ENCODE results near the gene OGDH.

DNA sequence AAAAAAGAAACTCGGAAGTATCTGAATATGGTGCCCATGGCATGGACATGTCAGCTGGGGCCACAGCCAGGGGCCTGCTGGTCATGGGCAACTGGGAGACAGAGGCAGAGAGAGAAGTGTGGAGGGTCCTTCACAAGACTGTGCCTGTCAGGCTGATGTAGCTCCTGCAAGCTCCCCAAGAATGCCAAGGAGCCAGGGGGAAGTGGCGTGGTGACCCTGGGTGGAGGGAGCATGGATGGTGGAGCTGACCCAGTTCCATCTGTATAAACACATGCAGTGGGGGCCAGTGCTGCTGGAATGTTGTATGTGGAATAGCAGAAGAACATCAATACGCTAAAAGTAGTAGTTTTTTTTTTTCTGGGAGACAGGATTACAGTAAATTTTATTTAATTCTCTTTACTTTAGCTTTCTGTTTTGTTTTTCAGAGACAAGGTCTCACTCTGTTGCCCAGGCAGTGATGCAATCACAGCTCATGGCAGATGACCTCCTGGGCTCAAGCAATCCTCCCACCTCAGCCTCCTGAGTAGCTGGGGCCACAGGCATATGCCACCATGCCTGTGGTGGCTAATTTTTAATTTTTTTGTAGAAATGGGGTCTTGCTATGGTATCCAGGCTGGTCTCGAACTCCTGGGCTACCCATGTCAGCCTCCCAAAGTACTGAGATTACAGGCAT lies 131.8 kb downstream of the OGDH start:
- no peak for TF ChIP-seq GATA3 (IDR thresholded peaks at IDR 0.05; ENCODE audit: low read depth, low read length)
- TF ChIP-seq GATA2 (IDR thresholded peaks at IDR 0.05; ENCODE audit: low read depth, low read length), result no peak
